NT2/D1 (cell line): Measurements from ENCODE around the gene NUTF2.

Experiments
- SUZ12 ChIP-seq: IDR thresholded peaks from 2 replicates; pipeline ENCODE4 v1.6.1; 2011; ENCODE audit not compliant: insufficient read length, insufficient read depth; ENCODE audit errors: extremely low read depth
- YY1 ChIP-seq: IDR thresholded peaks from 2 replicates; pipeline ENCODE4 v1.6.1; 2011; ENCODE audit not compliant: insufficient read length, insufficient read depth
- ZNF274 ChIP-seq: IDR thresholded peaks from 2 replicates; pipeline ENCODE4 v1.6.1; 2011; ENCODE audit warnings: mild to moderate bottlenecking, low read depth, low read length

- TF ChIP-seq ZNF274 (no peak), YY1 (peak; percentile 65), SUZ12 (no peak)
Measured at GRCh38 chr16:67833415-67834241, 13.1 kb upstream of the NUTF2 start.
